NB4 (cell line): ENCODE measurements around the gene USP54.

Source experiments
- MYC ChIP-seq: IDR thresholded peaks from 2 replicates; pipeline ENCODE4 v1.6.1; 2011; ENCODE audit warnings: low read depth, low read length
- POLR2A ChIP-seq: IDR thresholded peaks from 2 replicates; pipeline ENCODE4 v1.6.1; 2011; ENCODE audit warnings: mild to moderate bottlenecking; ENCODE audit not compliant: insufficient read length; ENCODE audit errors: extremely low read depth
- TF ChIP-seq, protein P1 (sequence below): IDR thresholded peaks from 2 replicates; pipeline ENCODE4 v1.6.1; 2011; ENCODE audit warnings: low read depth, low read length
- TF ChIP-seq, protein P2 (sequence below): IDR thresholded peaks from one replicate; pipeline ENCODE4 v1.5.1; 2012; ENCODE audit warnings: low read depth, low read length

DNA sequence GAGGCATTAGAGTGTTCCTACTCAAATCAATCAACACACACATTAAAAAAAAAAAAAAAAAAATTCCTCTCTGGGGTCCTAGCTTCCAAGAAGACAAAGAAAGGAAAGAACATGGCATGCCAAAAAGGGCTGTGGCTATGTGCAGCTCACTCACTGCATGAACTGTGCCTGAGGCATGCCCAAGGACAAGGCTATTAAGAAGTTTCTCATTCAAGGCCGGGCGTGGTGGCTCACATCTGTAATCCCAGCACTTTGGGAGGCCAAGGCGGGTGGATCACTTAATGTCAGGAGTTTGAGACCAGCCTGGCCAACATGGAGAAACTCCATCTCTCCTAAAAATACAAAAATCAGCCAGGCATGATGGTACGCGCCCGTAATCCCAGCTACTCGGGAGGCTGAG lies 53.4 kb downstream of the USP54 start:
- TF ChIP-seq, protein P1, sequence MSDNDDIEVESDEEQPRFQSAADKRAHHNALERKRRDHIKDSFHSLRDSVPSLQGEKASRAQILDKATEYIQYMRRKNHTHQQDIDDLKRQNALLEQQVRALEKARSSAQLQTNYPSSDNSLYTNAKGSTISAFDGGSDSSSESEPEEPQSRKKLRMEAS, result no peak
- TF ChIP-seq, protein P2, sequence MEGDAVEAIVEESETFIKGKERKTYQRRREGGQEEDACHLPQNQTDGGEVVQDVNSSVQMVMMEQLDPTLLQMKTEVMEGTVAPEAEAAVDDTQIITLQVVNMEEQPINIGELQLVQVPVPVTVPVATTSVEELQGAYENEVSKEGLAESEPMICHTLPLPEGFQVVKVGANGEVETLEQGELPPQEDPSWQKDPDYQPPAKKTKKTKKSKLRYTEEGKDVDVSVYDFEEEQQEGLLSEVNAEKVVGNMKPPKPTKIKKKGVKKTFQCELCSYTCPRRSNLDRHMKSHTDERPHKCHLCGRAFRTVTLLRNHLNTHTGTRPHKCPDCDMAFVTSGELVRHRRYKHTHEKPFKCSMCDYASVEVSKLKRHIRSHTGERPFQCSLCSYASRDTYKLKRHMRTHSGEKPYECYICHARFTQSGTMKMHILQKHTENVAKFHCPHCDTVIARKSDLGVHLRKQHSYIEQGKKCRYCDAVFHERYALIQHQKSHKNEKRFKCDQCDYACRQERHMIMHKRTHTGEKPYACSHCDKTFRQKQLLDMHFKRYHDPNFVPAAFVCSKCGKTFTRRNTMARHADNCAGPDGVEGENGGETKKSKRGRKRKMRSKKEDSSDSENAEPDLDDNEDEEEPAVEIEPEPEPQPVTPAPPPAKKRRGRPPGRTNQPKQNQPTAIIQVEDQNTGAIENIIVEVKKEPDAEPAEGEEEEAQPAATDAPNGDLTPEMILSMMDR, result no peak
- TF ChIP-seq POLR2A (no peak), MYC (no peak)
